Neuronal stem cell (in vitro differentiated cells): ENCODE measurements around the gene SPOP.

ENCODE experiments used
- DNase-seq: peaks from one replicate; pipeline ENCODE4 v3.0.0-alpha.2; 2013; ENCODE audit warnings: low spot score
- H2AFZ ChIP-seq: one replicate; pipeline ENCODE4 v1.6.1; 2013; ENCODE audit warnings: mild to moderate bottlenecking, low read length, inconsistent platforms
- H2AK5ac ChIP-seq: 2 replicates; pipeline ENCODE4 v1.6.1; 2013; ENCODE audit warnings: low read depth, mild to moderate bottlenecking, inconsistent platforms, low read length, moderate library complexity, mixed read lengths
- H2BK120ac ChIP-seq: 2 replicates; pipeline ENCODE4 v1.6.1; 2013; ENCODE audit warnings: low read depth, mild to moderate bottlenecking, inconsistent platforms, low read length, moderate library complexity, mixed read lengths
- H2BK12ac ChIP-seq: one replicate; pipeline ENCODE4 v1.6.1; 2013; ENCODE audit warnings: low read length, inconsistent platforms
- H2BK15ac ChIP-seq: 2 replicates; pipeline ENCODE4 v1.6.1; 2013; ENCODE audit warnings: mild to moderate bottlenecking, low read length, inconsistent platforms, mixed read lengths
- H2BK5ac ChIP-seq: one replicate; pipeline ENCODE4 v1.6.1; 2013; ENCODE audit warnings: inconsistent platforms, mild to moderate bottlenecking, low read length, moderate library complexity
- H3K14ac ChIP-seq: one replicate; pipeline ENCODE4 v1.6.1; 2013; ENCODE audit warnings: low read length, inconsistent platforms
- H3K18ac ChIP-seq: 2 replicates; pipeline ENCODE4 v1.6.1; 2013; ENCODE audit warnings: low read length, inconsistent platforms
- H3K23ac ChIP-seq: 2 replicates; pipeline ENCODE4 v1.6.1; 2013; ENCODE audit warnings: low read depth, mild to moderate bottlenecking, mixed read lengths, low read length, inconsistent platforms; ENCODE audit not compliant: poor library complexity
- H3K27ac ChIP-seq: replicated peaks from 3 replicates; pipeline ENCODE4 v1.5.1; 2013; ENCODE audit warnings: low read length, inconsistent platforms
- H3K27me3 ChIP-seq, 3 experiments: 2 replicates each; pipeline ENCODE4 v1.6.1; 2013; ENCODE audit warnings: low read length in 3 of 3, mild to moderate bottlenecking in 2 of 3, inconsistent platforms in 1 of 3, low read depth in 1 of 3, mixed read lengths in 1 of 3, moderate library complexity in 1 of 3; ENCODE audit not compliant: control insufficient read depth in 3 of 3, insufficient read depth in 3 of 3
- H3K36me3 ChIP-seq, 2 donors: replicated peaks in 1 of 2; 2 replicates each; pipeline ENCODE4 v1.6.1; 2013; ENCODE audit warnings: low read length in 2 of 2; ENCODE audit not compliant: control insufficient read depth in 2 of 2, insufficient read depth in 2 of 2
- H3K4ac ChIP-seq: 2 replicates; pipeline ENCODE4 v1.6.1; 2013; ENCODE audit warnings: inconsistent platforms, mild to moderate bottlenecking, low read length, moderate library complexity
- H3K4me1 ChIP-seq, 2 donors: 1 replicate in 1 of 2; 2 replicates in 1 of 2; pipeline ENCODE4 v1.6.1; 2013; ENCODE audit warnings: low read length in 2 of 2, low read depth in 1 of 2; ENCODE audit not compliant: control insufficient read depth in 2 of 2, insufficient read depth in 1 of 2
- H3K4me2 ChIP-seq: one replicate; pipeline ENCODE4 v1.6.1; 2013; ENCODE audit warnings: mild to moderate bottlenecking, low read length, inconsistent platforms; ENCODE audit not compliant: insufficient read depth, poor library complexity, severe bottlenecking
- H3K4me3 ChIP-seq, 2 donors: 2 replicates each; pipeline ENCODE4 v1.5.1; 2013; ENCODE audit warnings: low read length in 2 of 2, mild to moderate bottlenecking in 2 of 2, inconsistent platforms in 1 of 2, moderate library complexity in 1 of 2
- H3K79me1 ChIP-seq: one replicate; pipeline ENCODE4 v1.6.1; 2013; ENCODE audit warnings: low read depth, mild to moderate bottlenecking, inconsistent platforms, low read length, moderate library complexity
- H3K9ac ChIP-seq: one replicate; pipeline ENCODE4 v1.6.1; 2013; ENCODE audit warnings: mild to moderate bottlenecking, low read depth, low read length, inconsistent platforms; ENCODE audit not compliant: poor library complexity
- H3K9me3 ChIP-seq, 2 donors: replicated peaks in 1 of 2; 2 replicates each; pipeline versions ENCODE3 to v1.6.1; 2013; ENCODE audit warnings: low read length in 2 of 2, mild to moderate bottlenecking in 2 of 2, inconsistent platforms in 1 of 2, low read depth in 1 of 2, mixed read lengths in 1 of 2, moderate library complexity in 1 of 2; ENCODE audit not compliant: control insufficient read depth in 2 of 2, insufficient read depth in 1 of 2
- H4K8ac ChIP-seq: one replicate; pipeline ENCODE4 v1.6.1; 2013; ENCODE audit warnings: low read depth, mild to moderate bottlenecking, inconsistent platforms, low read length, moderate library complexity
- H4K91ac ChIP-seq: one replicate; pipeline ENCODE4 v1.6.1; 2013; ENCODE audit warnings: low read length, low read depth, mild to moderate bottlenecking, inconsistent platforms; ENCODE audit not compliant: poor library complexity
- WGBS, 2 donors: extraction: QIAGEN DNeasy Blood & Tissue Kit; methylation state at CpG; one replicate each; pipeline ENCODE4 v1.1.7; 2013; ENCODE audit warnings: missing lambda C conversion rate in 2 of 2, mixed read lengths in 1 of 2; ENCODE audit not compliant: insufficient read length in 2 of 2, insufficient replicate concordance in 1 of 2; ENCODE audit errors: extremely low coverage in 2 of 2; 5-methylcytosine and 5-hydroxymethylcytosine counted together

The SPOP gene

GRCh38 chr17:49575679-49576087 is 102.2 kb downstream of the SPOP start, which contains the start of gene NXPH3:
Gene NXPH3 (plus strand): TSS chr17:49575871. CDS start chr17:49576220, 349 bp downstream.
- DNase-seq: no peak
- no CpG with 5 or more reads among the region's 55 CpGs for WGBS, 2 donors
- H3K4me2 ChIP-seq: peak within 1 kb of the TSS; percentile 90
- peak within 1 kb of the TSS; percentile 63 for H2BK12ac ChIP-seq
- peaks cover 0 to 74% (median 11%) of the 10 kb centered on the region in 3 experiments for H3K27me3 ChIP-seq
- H3K36me3 ChIP-seq: no peaks in the 10 kb centered on the region
- H3K4me3 ChIP-seq: peak within 1 kb of the TSS; percentile 57 to 85
- H3K23ac ChIP-seq: peak within 1 kb of the TSS; percentile 94
- H3K9me3 ChIP-seq: peaks cover 0 to 2% of the 10 kb centered on the region in 2 donors
- peaks cover 1% of the 10 kb centered on the region for H3K79me1 ChIP-seq
- no peak within 1 kb of the TSS for H3K27ac ChIP-seq
- no peak within 1 kb of the TSS for H4K91ac ChIP-seq
- peaks cover 4 to 9% of the 10 kb centered on the region in 2 donors for H3K4me1 ChIP-seq
- peak within 1 kb of the TSS; percentile 97 for H3K9ac ChIP-seq
- H3K18ac ChIP-seq: peak within 1 kb of the TSS; percentile 99
- peak within 1 kb of the TSS; percentile 74 for H2AK5ac ChIP-seq
- H3K4ac ChIP-seq: no peak within 1 kb of the TSS
- H2AFZ ChIP-seq: peak within 1 kb of the TSS; percentile 96
- peak within 1 kb of the TSS; percentile 89 for H2BK5ac ChIP-seq
- no peak within 1 kb of the TSS for H4K8ac ChIP-seq
- peak within 1 kb of the TSS; percentile 100 for H2BK15ac ChIP-seq
- peak within 1 kb of the TSS; percentile 78 for H3K14ac ChIP-seq
- H2BK120ac ChIP-seq: peak within 1 kb of the TSS; percentile 77

DNA sequence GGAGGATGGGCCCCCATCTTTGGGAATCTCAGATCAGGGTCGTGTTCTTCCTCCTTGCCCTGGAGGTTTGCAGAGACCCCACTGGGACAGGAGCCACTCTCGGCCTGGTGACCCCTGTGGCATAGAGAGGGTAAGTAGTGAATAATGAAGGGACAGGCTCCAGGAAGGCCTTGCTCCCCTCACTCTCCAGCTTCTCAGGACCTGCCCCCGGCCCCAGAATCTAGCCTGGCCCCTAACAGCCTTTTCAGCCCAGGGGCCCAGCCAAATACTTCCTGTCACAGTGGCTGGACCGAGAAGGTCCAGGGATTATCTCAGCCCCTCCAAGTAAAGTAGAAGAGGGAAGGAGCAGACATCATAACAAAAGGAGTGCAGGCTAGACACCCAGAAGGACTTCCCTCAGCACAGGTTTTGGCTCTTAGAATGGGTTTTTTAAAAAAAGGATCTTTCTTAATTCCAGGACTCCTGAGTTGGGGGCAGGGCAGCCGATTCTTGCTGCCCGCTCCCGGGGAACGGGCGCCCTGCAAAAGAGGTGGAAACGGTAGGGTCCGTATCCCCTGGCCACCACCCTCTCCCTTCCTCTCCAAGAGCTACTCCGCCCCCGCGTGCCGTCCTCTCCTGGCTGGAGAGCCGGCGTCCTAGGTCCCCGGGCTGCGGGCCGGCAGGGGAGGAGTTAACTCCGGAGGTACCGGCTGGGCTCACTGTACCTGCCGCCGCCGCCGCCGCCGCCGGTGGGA is 102.8 kb downstream of the SPOP start:
- H4K8ac ChIP-seq: no peak overlapping the region
- H3K36me3 ChIP-seq: no peaks in the 10 kb centered on the region
- H2BK120ac ChIP-seq: no peak overlapping the region
- no peak overlapping the region for H3K4ac ChIP-seq
- no peak overlapping the region for H3K4me3 ChIP-seq
- peak overlapping the region; percentile 87 for H3K23ac ChIP-seq
- H2BK15ac ChIP-seq: peak overlapping the region; percentile 35
- H3K27ac ChIP-seq: no peak overlapping the region
- peak overlapping the region; percentile 74 for H2AK5ac ChIP-seq
- no peaks in the 10 kb centered on the region for H3K9me3 ChIP-seq
- WGBS, 2 donors: no CpG with 5 or more reads among the region's 29 CpGs
- H3K4me1 ChIP-seq: peaks cover 4 to 11% of the 10 kb centered on the region in 2 donors
- H3K27me3 ChIP-seq: peaks cover 0 to 80% (median 15%) of the 10 kb centered on the region in 3 experiments
- H3K9ac ChIP-seq: no peak overlapping the region
- H3K14ac ChIP-seq: peak overlapping the region; percentile 5
- H3K4me2 ChIP-seq: peak overlapping the region; percentile 90
- DNase-seq: no peak
- peak overlapping the region; percentile 96 for H2AFZ ChIP-seq
- no peak overlapping the region for H2BK12ac ChIP-seq
- no peak overlapping the region for H2BK5ac ChIP-seq
- no peak overlapping the region for H4K91ac ChIP-seq
- peaks cover 3% of the 10 kb centered on the region for H3K79me1 ChIP-seq
- H3K18ac ChIP-seq: peak overlapping the region; percentile 86

DNA sequence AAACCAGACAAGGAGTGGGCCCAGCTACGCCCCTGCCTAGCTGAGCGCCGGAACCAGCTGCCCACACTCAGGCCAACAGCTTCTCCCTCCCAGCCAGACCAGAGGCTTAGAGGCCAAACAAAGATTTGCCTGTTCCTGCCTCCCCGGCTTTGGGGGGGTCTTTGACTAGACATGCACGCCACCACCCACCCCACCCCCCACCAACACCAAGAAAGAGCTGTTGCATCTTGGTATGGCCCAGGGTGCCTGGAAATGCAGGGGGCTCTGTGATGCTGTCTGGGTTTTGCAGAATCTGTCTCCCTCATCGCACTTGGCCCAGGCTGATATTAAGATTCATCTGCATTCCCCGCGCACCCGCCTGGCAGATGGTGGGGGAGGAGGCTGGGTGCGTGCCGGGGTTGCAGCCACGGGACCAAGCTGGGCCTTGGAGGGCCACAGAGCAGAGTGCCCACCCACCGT is 103.5 kb downstream of the SPOP start:
- no peak overlapping the region for H4K91ac ChIP-seq
- peaks cover 4 to 12% of the 10 kb centered on the region in 2 donors for H3K4me1 ChIP-seq
- H3K79me1 ChIP-seq: peaks cover 3% of the 10 kb centered on the region
- no peak overlapping the region for H2BK120ac ChIP-seq
- no peak overlapping the region for H3K4me3 ChIP-seq
- no peak overlapping the region for H3K27ac ChIP-seq
- peak overlapping the region; percentile 35 for H2BK15ac ChIP-seq
- no peak overlapping the region for H4K8ac ChIP-seq
- H3K23ac ChIP-seq: peak overlapping the region; percentile 94
- peaks cover 0 to 80% (median 15%) of the 10 kb centered on the region in 3 experiments for H3K27me3 ChIP-seq
- H3K9me3 ChIP-seq: no peaks in the 10 kb centered on the region
- H3K36me3 ChIP-seq: no peaks in the 10 kb centered on the region
- H2BK12ac ChIP-seq: peak overlapping the region; percentile 51
- H3K9ac ChIP-seq: no peak overlapping the region
- no peak overlapping the region for H3K4me2 ChIP-seq
- H3K18ac ChIP-seq: peak overlapping the region; percentile 45
- H3K14ac ChIP-seq: peak overlapping the region; percentile 17
- peak overlapping the region; percentile 10 for H3K4ac ChIP-seq
- H2BK5ac ChIP-seq: no peak overlapping the region
- no peak overlapping the region for H2AFZ ChIP-seq
- no CpG with 5 or more reads among the region's 13 CpGs for WGBS, 2 donors
- H2AK5ac ChIP-seq: peak overlapping the region; percentile 74
- no peak for DNase-seq
